K562 (cell line): ENCODE results near the gene MOXD1. TPM values are rescaled to one million over a fixed set of nuclear protein-coding genes. Genes with fewer than 3 reads are reported as not detected.

Experiments
- ATAC-seq: fragments of 200-7000 bp; cut with Tn5 transposase; 3 replicates; pipeline ENCODE4 v1.9.1; 2020; ENCODE audit warnings: moderate library complexity
- BruUV-seq: library from RNA; stranded (reverse); fragments of 400-500 nt; replicated peaks from 2 replicates; lab custom pipeline; 2021; lab: Mats Ljungman, UMichigan
- CTCF ChIA-PET: fragments of 300-600 bp; formaldehyde crosslinking; extraction: SDS; loops from one replicate; lab custom pipeline; 2021; ENCODE audit warnings: low intra/inter-chr PET ratio; lab: Yijun Ruan, JAX
- POLR2A ChIA-PET: fragments of 300-600, 350-650 bp; sonication (Branson Sonifier 250); formaldehyde crosslinking; extraction: SDS; loops from one replicate; lab custom pipeline; 2021; ENCODE audit warnings: antibody characterized with exemption, inconsistent platforms; lab: Yijun Ruan, JAX
- DNase-seq, 4 experiments: peaks; one replicate each; pipeline versions ENCODE4 v3.0.0 to v3.0.0-alpha.2; 2011 to 2018; ENCODE audit warnings: low spot score in 3 of 4, mixed read lengths in 3 of 4; ENCODE audit errors: extremely low read depth in 1 of 4
- FAIRE-seq: peaks from 2 replicates; lab custom pipeline; 2011; peaks lifted over from hg19 to GRCh38; lab: Jason Lieb, UNC
- H2AFZ ChIP-seq: 2 replicates; pipeline ENCODE4 v1.6.0; 2011; ENCODE audit warnings: low read depth, low read length, control low read depth, inconsistent platforms
- H3K27ac ChIP-seq: fragments of 200-600 bp; 3 replicates; pipeline ENCODE4 v1.8.0; 2011; ENCODE audit warnings: low read depth, mild to moderate bottlenecking, control low read depth, inconsistent platforms, low read length, moderate library complexity, mixed read lengths; ENCODE audit errors: extremely low read depth
- H3K27me3 ChIP-seq, 2 experiments: fragments of 300-600 bp in 1 of 2; 2 replicates in 1 of 2; 3 replicates in 1 of 2; pipeline versions ENCODE4 v1.6.0 to v1.8.0; 2011; ENCODE audit warnings: inconsistent platforms in 2 of 2, low read length in 2 of 2, mild to moderate bottlenecking in 1 of 2, mixed read lengths in 1 of 2, moderate library complexity in 1 of 2; ENCODE audit not compliant: control insufficient read depth in 2 of 2, insufficient read depth in 2 of 2
- H3K36me3 ChIP-seq: fragments of 300-600 bp; 3 replicates; pipeline ENCODE4 v1.8.0; 2011; ENCODE audit warnings: mild to moderate bottlenecking, low read length, inconsistent platforms; ENCODE audit not compliant: control insufficient read depth, insufficient read depth
- H3K4me1 ChIP-seq, 2 experiments: fragments of 200-600 bp in 1 of 2; replicated peaks in 1 of 2; 2 replicates in 1 of 2; 3 replicates in 1 of 2; pipeline versions ENCODE4 v1.5.1 to v1.8.0; 2011; ENCODE audit warnings: inconsistent platforms in 2 of 2, low read length in 2 of 2, mild to moderate bottlenecking in 1 of 2, mixed read lengths in 1 of 2, moderate library complexity in 1 of 2; ENCODE audit not compliant: control insufficient read depth in 2 of 2, insufficient read depth in 2 of 2
- H3K4me2 ChIP-seq: 2 replicates; pipeline ENCODE4 v1.6.1; 2011; ENCODE audit warnings: low read length, control low read depth, inconsistent platforms, mixed read lengths; ENCODE audit not compliant: insufficient read depth
- H3K4me3 ChIP-seq: fragments of 200-600 bp; sonication (generic), shearing (Covaris generic); 2 replicates; pipeline ENCODE4 v1.5.1; 2016; ENCODE audit warnings: control low read depth, inconsistent platforms
- H3K79me2 ChIP-seq: fragments of 200-600 bp; 3 replicates; pipeline ENCODE4 v1.8.0; 2011; ENCODE audit warnings: low read length, inconsistent platforms; ENCODE audit not compliant: control insufficient read depth, insufficient read depth
- H3K9ac ChIP-seq, 2 experiments: 2 replicates each; pipeline versions ENCODE4 v1.6.0 to v1.6.1; 2011; ENCODE audit warnings: low read depth in 2 of 2, low read length in 2 of 2, control low read depth in 1 of 2, inconsistent platforms in 1 of 2, mild to moderate bottlenecking in 1 of 2, mixed read lengths in 1 of 2; ENCODE audit not compliant: insufficient read depth in 1 of 2
- H3K9me1 ChIP-seq: one replicate; pipeline ENCODE4 v1.6.0; 2011; ENCODE audit warnings: inconsistent platforms, mild to moderate bottlenecking, low read length, moderate library complexity; ENCODE audit not compliant: control insufficient read depth, insufficient read depth
- H3K9me3 ChIP-seq: replicated peaks from 2 replicates; pipeline ENCODE4 v1.5.1; 2011; ENCODE audit warnings: low read depth, low read length, inconsistent platforms; ENCODE audit not compliant: control insufficient read depth, insufficient read depth
- H4K20me1 ChIP-seq: replicated peaks from 2 replicates; pipeline ENCODE4 v1.6.1; 2011; ENCODE audit warnings: low read length, inconsistent platforms, mixed read lengths; ENCODE audit not compliant: control insufficient read depth, insufficient read depth
- ARID2 ChIP-seq: fragments of 450-650 bp; IDR thresholded peaks from 2 replicates; pipeline ENCODE4 v1.6.1; 2017; ENCODE audit warnings: antibody characterized with exemption, mild to moderate bottlenecking
- FUS ChIP-seq: fragments of 200-400 bp; formaldehyde crosslinking; optimal IDR thresholded peaks from 2 replicates; pipeline ENCODE3; 2017; ENCODE audit warnings: low read depth, low read length
- HOXB6 ChIP-seq: fragments of 250-450 bp; sonication (Bioruptor Pico); IDR thresholded peaks from 2 replicates; pipeline ENCODE4 v1.5.1; 2022; ENCODE audit warnings: mild to moderate bottlenecking, borderline replicate concordance
- MXI1 ChIP-seq: IDR thresholded peaks from 2 replicates; pipeline ENCODE4 v1.6.1; 2011; ENCODE audit warnings: low read depth, mild to moderate bottlenecking, improper control_type of control experiment, low read length
- SAFB ChIP-seq: fragments of 200-400 bp; formaldehyde crosslinking; IDR thresholded peaks from 2 replicates; pipeline ENCODE4 v1.6.1; 2017; ENCODE audit warnings: low read depth, low read length, borderline replicate concordance
- SUPT5H ChIP-seq: fragments of 450-650 bp; IDR thresholded peaks from 2 replicates; pipeline ENCODE4 v1.6.1; 2016
- TBP ChIP-seq: optimal IDR thresholded peaks from 2 replicates; pipeline ENCODE3; 2011; ENCODE audit warnings: low read depth, low read length, improper control_type of control experiment
- WGBS: fragments of 100-300 bp; shearing (Covaris generic); methylation state at CpG from one replicate; pipeline ENCODE4 v1.1.6; 2016; ENCODE audit warnings: low coverage, mixed read lengths; ENCODE audit not compliant: insufficient coverage; ENCODE audit errors: missing lambda C conversion rate; 5-methylcytosine and 5-hydroxymethylcytosine counted together
- in situ Hi-C: fragments of 300-500 bp; cut with MboI; formaldehyde crosslinking; loops from 4 replicates; pipeline ENCODE4 v1.15.0; 2018; ENCODE audit warnings: inconsistent platforms, mixed read lengths
- intact Hi-C: fragments of 100-400 bp; cut with micrococcal nuclease; formaldehyde crosslinking; loops from 2 replicates; pipeline ENCODE4 v1.14.2; 2022
- polyA plus RNA-seq, 8 experiments: library from polyadenylated mRNA; depleted of rRNA in 4 of 8; stranded (reverse) in 5 of 8; unstranded in 3 of 8; fragments of >200 nt; fragmentation: Nextera tagmentation in 2 of 8; fragmentation: Illumina TruSeq in 1 of 8; extraction: Ambion mirVana in 2 of 8; extraction: Trizol in 1 of 8; gene quantifications; 2 replicates each; pipeline versions ENCODE4 v1.2.1 to v1.2.3, GENCODE V29; 2011 to 2014; ENCODE audit warnings: inconsistent platforms in 1 of 8, missing spikeins in 1 of 8
- total RNA-seq, 7 experiments: library from RNA; depleted of rRNA in 6 of 7; stranded (reverse); fragments of >200 nt in 6 of 7; fragmentation: Illumina TruSeq in 2 of 7; extraction: Trizol in 2 of 7; gene quantifications; 2 replicates each; pipeline versions ENCODE4 v1.2.1 to v1.2.3, GENCODE V29; 2011 to 2021; ENCODE audit warnings: low replicate concordance in 1 of 7
- TF ChIP-seq, protein P1 (sequence below): sonication (generic); formaldehyde crosslinking; IDR thresholded peaks from 2 replicates; pipeline ENCODE4 v1.8.0; 2022; ENCODE audit warnings: mild to moderate bottlenecking, missing genetic modification reagents

The MOXD1 gene
- total and polyA plus RNA-seq, 9 of the 15 experiments (the other 6 are each of a cell fraction or from before 2014, with no cell fraction given), result not detected

DNA sequence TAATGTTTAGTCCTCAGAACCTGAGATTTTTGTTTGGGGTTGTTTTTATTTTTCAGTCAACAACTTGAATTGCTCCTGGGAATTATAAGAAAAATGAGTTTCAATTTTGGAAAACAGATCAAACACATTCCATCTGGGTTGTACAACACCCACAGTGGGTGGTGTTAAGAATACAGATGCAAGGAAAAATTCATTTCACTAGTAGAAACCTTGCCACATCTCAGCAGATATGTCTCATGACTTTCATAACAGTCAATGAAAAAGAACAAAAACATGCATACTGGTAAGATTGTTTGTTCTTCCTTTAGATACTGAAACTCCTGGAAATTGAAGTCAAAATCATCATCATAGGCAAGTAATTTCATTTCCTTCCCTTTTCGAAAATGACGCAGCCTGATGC is 78.9 kb downstream of the MOXD1 start:
- Histone ChIP-seq H4K20me1 (no peaks in the 10 kb centered on the region), H3K9me1 (no peaks in the 10 kb centered on the region), H3K4me1 (no peaks in the 10 kb centered on the region), H2AFZ (no peak overlapping the region), H3K79me2 (no peaks in the 10 kb centered on the region), H3K27ac (no peak overlapping the region), H3K9me3 (no peaks in the 10 kb centered on the region), H3K36me3 (no peaks in the 10 kb centered on the region), H3K4me2 (no peak overlapping the region), H3K9ac (no peak overlapping the region), H3K27me3 (no peaks in the 10 kb centered on the region), H3K4me3 (no peak overlapping the region)
- in situ Hi-C loops, result no loop called here
- ChIA-PET CTCF (no interaction called here), POLR2A (no interaction called here)
- DNase-seq (no peak), ATAC-seq (no peak), FAIRE-seq (no peak)
- no TSS peak for BruUV-seq
- intact Hi-C loops, result no loop called here
- TF ChIP-seq HOXB6 (CRISPR knock-in tag) (no peak), ARID2 (no peak), MXI1 (no peak), SUPT5H (no peak), FUS (no peak), SAFB (no peak), TBP (no peak)
- TF ChIP-seq, protein P1, sequence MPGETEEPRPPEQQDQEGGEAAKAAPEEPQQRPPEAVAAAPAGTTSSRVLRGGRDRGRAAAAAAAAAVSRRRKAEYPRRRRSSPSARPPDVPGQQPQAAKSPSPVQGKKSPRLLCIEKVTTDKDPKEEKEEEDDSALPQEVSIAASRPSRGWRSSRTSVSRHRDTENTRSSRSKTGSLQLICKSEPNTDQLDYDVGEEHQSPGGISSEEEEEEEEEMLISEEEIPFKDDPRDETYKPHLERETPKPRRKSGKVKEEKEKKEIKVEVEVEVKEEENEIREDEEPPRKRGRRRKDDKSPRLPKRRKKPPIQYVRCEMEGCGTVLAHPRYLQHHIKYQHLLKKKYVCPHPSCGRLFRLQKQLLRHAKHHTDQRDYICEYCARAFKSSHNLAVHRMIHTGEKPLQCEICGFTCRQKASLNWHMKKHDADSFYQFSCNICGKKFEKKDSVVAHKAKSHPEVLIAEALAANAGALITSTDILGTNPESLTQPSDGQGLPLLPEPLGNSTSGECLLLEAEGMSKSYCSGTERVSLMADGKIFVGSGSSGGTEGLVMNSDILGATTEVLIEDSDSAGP (CRISPR knock-in tag), result no peak
- whole genome bisulfite sequencing, result 0% methylated on average over 2 of the region's 2 CpGs
